Left lobe of liver (tissue), 2 donors: Measurements from ENCODE around the gene LCP2. TPM values are rescaled to one million over a fixed set of nuclear protein-coding genes. Genes with fewer than 3 reads are reported as not detected.

ENCODE experiments used
- ATAC-seq: fragments of 200-7000 bp; cut with Tn5 transposase; one replicate; pipeline ENCODE4 v1.9.1; 2020; ENCODE audit warnings: mild to moderate bottlenecking, moderate library complexity
- DNase-seq: peaks from one replicate; pipeline ENCODE4 v3.0.0-alpha.2; 2020; ENCODE audit warnings: low spot score
- total RNA-seq: library from RNA; stranded (reverse); gene quantifications from one replicate; pipeline ENCODE4 v1.2.1, GENCODE V29; 2021
- donor health status: DM: no; HTN: no; CAD: no; lungs with moderate emphysema.
- donor health status: DM: no; HTN: yes; CAD: no.

LCP2 gene
- total RNA-seq, 1 donor from 2014 or later, result 7.3 TPM

- ATAC-seq (peak; percentile 30), DNase-seq (no peak)
Measured at GRCh38 chr5:170296935-170297588, 515 bp downstream of the LCP2 start.

DNA sequence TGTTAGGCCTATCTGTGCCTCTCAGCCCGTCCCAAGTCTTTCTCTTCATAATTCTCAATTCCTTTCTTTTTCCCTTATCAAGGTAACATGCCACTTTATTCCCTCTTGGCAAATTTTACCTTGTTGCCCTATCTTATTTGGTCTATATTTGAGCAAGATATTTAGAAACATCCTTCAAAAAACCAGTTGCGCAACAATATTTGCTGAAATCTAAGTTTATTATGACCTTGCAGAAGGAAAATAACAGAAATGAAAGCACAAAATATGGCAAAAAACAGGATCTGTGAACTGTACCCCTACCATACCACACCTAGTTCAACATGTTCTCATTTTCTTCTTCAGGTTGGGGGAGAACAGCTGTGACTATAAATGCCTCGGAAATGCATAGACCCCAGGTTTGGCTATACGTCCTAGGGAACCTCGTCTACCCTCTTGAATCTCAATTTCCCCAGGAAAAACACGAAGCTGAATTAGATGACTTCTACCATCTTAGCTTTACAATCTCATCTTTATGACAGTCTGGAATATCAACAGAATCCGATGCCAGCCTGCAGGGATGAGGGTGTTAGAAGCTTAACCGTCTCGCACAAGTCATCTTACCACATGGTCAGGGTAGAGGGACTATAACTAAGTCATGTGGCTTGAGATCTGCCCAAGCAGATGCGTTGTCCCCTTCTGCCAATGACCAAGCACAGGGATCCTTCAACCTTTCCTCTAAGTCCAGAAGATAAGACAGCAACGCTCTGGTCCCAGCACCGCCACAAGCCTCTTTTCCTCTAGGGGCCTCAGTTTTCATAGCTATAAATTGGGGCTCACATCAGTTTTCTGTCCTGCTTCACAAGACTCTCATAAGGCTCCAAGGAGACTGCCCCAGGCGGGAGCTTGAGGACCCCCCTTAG, 1.3 kb downstream of the LCP2 start:
- peak; percentile 13 for ATAC-seq
- no peak for DNase-seq

DNA sequence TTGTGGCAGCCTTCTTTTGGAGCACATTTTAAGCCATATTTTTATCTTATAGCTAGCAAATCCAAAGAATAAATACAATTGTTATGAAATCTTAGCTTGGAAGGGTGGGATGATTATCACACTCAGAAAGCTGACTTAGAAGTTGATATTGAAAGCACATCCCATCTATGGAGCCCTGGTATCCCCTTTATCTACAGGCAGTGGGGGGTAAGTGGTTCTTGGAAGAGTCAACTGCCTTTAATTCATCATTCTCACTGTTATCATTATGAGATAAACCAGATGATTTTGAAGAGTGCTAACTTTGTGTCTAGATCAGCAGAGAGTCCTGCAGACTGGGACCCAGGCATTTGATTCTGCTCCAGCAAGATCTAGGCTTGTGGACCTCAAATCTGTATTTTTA, 3.0 kb downstream of the LCP2 start:
- ATAC-seq (no peak), DNase-seq (no peak)

GRCh38 chr5:170294057-170294456, 3.5 kb downstream of the LCP2 start:
- ATAC-seq, result no peak
- no peak for DNase-seq

GRCh38 chr5:170293273-170293672, 4.3 kb downstream of the LCP2 start:
- ATAC-seq (peak; percentile 66), DNase-seq (no peak)

DNA sequence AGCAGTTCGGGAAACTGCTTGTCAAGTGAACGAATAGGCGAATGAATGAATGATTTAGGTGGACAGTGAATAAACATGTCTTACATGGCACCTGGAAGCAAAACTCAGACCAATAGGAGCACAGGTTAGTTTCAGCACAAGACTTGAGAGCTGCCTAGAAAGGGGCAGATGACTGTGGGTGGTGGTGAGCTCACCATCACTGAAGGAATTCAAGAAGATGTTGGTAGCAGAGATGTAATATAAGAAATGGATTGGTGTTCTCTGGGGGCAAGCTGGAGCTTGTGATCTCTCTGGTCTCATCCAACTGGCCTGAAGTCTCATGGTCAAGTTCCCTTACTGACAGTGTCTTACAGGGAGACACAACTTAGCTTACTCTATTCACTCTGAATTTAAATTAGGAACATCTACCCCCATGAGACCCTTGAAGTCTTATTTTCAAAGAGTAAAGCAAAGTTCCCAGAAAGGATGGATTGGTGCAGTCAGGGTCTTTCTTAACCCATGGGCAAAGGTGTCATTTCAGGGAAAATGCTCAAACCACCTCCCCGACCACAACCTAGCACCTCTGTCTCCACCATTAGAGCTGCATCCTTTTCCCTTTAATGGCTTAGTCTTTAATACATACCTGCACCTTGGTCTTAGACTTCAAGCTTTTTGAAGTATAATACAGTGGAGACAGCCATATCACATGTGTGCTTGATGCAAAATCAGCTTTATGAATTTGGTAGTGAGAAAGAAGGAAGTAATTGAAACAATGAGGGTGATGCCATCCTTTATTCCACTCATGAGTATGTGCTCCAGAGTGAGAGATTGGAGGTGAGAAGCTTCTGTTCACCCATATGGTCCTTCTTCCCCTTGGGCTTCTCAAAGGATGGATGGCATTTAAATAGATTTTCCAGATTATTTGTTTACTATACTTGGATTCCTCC, 5.1 kb downstream of the LCP2 start:
- no peak for DNase-seq
- no peak for ATAC-seq

- ATAC-seq (no peak), DNase-seq (no peak)
Measured at GRCh38 chr5:170290498-170290897, 7.1 kb downstream of the LCP2 start.

GRCh38 chr5:170289764-170290163, 7.8 kb downstream of the LCP2 start:
- ATAC-seq (no peak), DNase-seq (no peak)

DNA sequence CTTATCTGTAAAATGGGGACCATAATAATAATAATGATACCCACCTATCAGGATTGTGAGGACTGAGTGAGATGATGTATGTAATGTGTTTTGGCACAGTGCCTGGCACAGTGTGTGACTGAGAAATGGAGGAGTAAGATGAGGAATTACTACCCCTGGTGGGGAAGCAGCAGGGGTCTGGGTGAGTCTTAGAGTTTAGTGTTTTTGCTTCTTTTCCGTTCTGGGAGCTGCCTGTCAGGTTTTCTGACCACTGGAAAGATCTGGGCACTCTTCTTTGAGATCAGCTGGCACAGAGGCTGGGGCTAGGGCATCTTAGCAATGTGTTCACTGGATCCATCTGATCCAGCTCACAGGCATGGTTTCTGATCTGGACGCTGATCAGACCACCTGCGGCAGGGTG, 8.5 kb downstream of the LCP2 start:
- ATAC-seq (no peak), DNase-seq (no peak)

GRCh38 chr5:170288551-170288950, 9.0 kb downstream of the LCP2 start:
- DNase-seq (no peak), ATAC-seq (no peak)

DNA sequence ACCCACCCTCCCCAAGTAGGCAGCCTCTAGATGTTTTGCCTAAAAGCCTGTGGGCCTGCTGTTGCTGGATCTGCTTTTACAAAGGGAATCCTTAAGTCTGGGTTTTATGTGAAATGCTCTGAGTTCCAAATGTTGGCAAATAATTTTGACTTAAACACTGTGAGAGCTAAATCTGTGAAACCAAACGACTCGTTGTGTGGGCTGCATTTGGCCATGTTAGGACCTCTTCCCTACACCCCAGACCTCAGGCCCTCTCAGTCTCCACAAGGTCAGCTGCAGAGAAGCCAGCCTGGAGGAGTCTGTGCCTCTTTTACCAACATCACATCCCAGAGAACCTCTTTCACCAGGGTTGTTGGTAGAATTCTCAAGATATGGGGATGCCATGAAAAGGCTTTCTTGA, 9.4 kb downstream of the LCP2 start:
- DNase-seq (no peak), ATAC-seq (no peak)

DNA sequence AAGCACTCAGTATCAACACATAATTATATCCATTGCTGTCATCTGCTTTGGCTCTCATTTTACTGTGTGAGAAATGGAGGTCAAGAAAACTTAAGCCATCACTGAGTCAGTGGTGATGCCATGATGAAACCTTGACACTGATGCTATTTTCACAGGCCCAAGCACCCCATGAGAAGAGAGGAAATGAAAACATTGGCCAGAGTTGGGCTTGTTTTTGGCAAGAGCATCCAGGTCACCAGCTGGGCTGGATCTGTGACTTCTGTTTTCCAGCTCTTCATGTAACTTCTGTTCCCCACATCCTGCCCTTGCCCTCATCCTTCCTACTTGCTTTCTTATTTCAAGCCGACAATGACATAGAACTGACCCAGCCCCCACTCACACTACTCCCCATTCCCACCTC, 10.0 kb downstream of the LCP2 start:
- peak; percentile 47 for ATAC-seq
- DNase-seq, result no peak

DNA sequence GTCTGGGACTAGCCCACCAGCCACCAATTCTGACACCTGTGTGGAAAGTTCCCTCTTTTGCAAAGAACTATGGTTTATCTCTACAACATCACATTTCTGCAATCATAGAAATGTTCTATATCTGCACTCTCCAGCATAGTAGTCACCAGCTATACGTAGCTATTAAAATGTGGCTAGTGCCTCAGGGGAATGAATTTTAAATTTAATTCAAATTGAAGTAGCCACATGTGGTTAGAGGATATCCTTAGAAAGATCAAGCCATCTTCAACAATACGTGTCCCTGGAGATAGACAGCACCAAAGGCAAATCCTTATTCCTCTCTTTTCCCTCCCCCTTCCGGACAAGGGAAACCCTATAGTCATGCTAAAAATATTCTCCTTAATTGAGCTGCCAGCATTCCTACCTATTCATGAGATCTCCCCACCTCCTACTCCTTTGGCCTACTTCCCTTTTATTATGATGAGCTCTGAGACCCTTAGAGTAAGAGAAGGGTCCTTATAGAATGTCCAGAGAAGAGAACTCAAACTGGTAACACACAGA, 11.1 kb downstream of the LCP2 start:
- ATAC-seq, result no peak
- DNase-seq, result no peak

DNA sequence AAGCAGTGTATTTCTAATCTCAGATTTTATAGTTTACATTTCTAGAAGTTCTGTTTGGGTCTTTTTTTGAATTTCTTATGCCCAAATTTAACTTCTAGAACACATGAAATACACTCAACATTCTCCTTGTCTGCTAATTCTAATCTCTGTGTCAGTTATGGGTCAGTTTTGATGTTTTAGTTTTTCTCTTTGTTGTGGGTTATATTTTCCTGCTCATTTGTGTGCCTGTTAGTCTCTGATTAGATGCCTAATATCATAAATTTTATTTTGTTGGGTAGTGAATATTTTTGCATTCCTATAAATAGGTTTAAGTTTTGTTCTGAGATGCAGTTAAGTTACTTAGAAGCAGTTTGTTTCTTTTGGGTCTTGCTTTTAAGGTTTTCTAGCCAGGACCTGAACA, 12.4 kb downstream of the LCP2 start:
- DNase-seq (no peak), ATAC-seq (no peak)

- no peak for ATAC-seq
- no peak for DNase-seq
Measured at GRCh38 chr5:170284231-170284630, 13.3 kb downstream of the LCP2 start.

DNA sequence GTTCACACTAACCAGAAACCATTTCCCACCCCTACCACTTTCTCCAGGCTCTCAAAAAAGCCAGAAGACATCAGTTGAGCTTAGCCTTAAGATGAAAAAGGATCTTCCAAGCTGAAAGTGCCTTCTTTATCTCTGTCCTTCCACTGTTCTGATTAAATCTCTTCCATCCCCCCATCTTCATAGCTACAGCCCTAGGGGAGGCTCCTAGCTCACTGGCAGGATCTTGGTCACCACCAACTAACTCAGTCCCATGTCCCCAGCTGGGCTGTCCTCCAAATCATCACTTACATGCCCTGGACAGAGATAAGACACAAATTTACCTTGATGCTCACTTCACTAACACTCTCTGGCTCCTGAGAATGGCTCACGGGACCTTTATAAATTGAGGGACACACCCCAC, 14.3 kb downstream of the LCP2 start:
- ATAC-seq, result no peak
- no peak for DNase-seq

- DNase-seq, result no peak
- no peak for ATAC-seq
Measured at GRCh38 chr5:170280011-170280493, 17.5 kb downstream of the LCP2 start.

DNA sequence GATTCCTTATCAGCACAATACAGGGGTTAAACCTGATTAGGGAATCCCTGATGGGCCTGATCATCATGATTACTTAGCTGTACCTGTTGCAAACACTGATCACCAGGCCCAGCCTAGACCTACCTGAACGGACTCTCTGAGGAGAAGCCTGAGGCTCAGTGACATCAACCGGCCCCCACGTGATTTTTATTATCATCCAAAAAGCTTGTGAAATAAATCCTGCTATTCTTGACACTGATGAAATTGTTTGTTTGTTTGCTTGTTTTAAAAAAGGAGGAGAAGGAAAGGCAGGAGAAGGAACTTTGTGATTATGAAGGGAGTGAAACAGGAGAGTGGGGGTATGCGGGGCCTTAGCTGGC, 18.1 kb downstream of the LCP2 start:
- no peak for DNase-seq
- no peak for ATAC-seq

- ATAC-seq, result peak; percentile 55
- DNase-seq, result no peak
Measured at GRCh38 chr5:170278611-170279458, 18.7 kb downstream of the LCP2 start.

DNA sequence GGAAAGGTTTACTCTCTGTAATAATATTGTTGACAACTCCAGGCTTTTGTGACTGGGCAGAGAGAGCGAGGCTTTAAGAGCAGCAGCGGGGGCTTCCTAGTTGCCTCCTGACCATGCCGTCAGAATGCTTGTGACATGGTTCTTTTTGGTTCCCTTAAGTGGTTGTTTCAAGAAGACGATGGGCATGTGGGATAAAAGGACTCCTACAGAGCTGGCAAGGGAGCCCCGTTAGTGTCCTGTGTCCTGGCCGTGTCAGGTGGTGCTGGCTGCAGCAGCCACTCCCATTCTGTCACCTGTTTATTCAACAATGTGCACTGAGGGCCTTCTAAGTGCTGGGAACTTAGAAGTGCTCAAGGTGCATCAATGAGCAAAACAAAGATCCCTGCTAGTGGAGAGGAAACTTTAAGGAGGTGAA, 19.7 kb downstream of the LCP2 start:
- no peak for DNase-seq
- ATAC-seq, result no peak
